Endothelial cell of umbilical vein (primary cell): ENCODE data around the gene LPIN1. TPM values are rescaled to one million over a fixed set of nuclear protein-coding genes. Genes with fewer than 3 reads are reported as not detected.

Experiments used
- BruUV-seq: library from RNA; stranded (reverse); fragments of 400-500 nt; replicated peaks from 2 replicates; lab custom pipeline; 2021; lab: Mats Ljungman, UMichigan
- CTCF ChIA-PET: fragments of 300-600, 350-600 bp; sonication (Branson Sonifier 250); formaldehyde crosslinking; loops from one replicate; lab custom pipeline; 2021; ENCODE audit warnings: antibody characterized with exemption, inconsistent platforms; lab: Charles Lee
- POLR2A ChIA-PET: fragments of 300-600, 350-600 bp; sonication (Branson Sonifier 250); formaldehyde crosslinking; loops from one replicate; lab custom pipeline; 2021; ENCODE audit warnings: antibody characterized with exemption, inconsistent platforms; lab: Charles Lee
- DNase-seq: peaks from one replicate; pipeline ENCODE4 v3.0.0-alpha.2; 2011; ENCODE audit warnings: low read depth, low spot score
- FAIRE-seq: peaks from 2 replicates; lab custom pipeline; 2011; peaks lifted over from hg19 to GRCh38; lab: Jason Lieb, UNC
- H2AFZ ChIP-seq: 2 replicates; pipeline ENCODE4 v1.6.0; 2012; ENCODE audit warnings: low read depth, low read length, control low read depth, inconsistent platforms
- H3K27ac ChIP-seq: 2 replicates; pipeline ENCODE4 v1.5.1; 2011; ENCODE audit warnings: low read depth, mild to moderate bottlenecking, control low read depth, low read length, moderate library complexity; ENCODE audit not compliant: insufficient read depth
- H3K27me3 ChIP-seq, 2 experiments: 2 replicates each; pipeline versions ENCODE4 v1.6.0 to v1.6.1; 2011; ENCODE audit warnings: low read length in 2 of 2, mixed read lengths in 1 of 2; ENCODE audit not compliant: control insufficient read depth in 2 of 2, insufficient read depth in 2 of 2
- H3K36me3 ChIP-seq, 2 experiments: 2 replicates in 1 of 2; 3 replicates in 1 of 2; pipeline ENCODE4 v1.5.1; 2011; ENCODE audit warnings: low read length in 2 of 2, mild to moderate bottlenecking in 1 of 2, moderate library complexity in 1 of 2; ENCODE audit not compliant: control insufficient read depth in 2 of 2, insufficient read depth in 2 of 2; ENCODE audit errors: extremely low read depth in 1 of 2
- H3K4me1 ChIP-seq: 3 replicates; pipeline ENCODE4 v1.5.1; 2011; ENCODE audit warnings: mild to moderate bottlenecking, low read length; ENCODE audit not compliant: control insufficient read depth, insufficient read depth; ENCODE audit errors: extremely low read depth
- H3K4me2 ChIP-seq: 2 replicates; pipeline ENCODE4 v1.6.1; 2011; ENCODE audit warnings: low read length, control low read depth, mixed read lengths; ENCODE audit not compliant: insufficient read depth
- H3K4me3 ChIP-seq, 3 experiments: fragments of 200-600 bp in 1 of 3; sonication (generic), shearing (Covaris generic) in 1 of 3; replicated peaks in 1 of 3; 2 replicates each; pipeline ENCODE4 v1.5.1; 2011 to 2016; ENCODE audit warnings: control low read depth in 3 of 3, low read length in 3 of 3, mild to moderate bottlenecking in 2 of 3, inconsistent platforms in 1 of 3, low read depth in 1 of 3, moderate library complexity in 1 of 3; ENCODE audit not compliant: insufficient read depth in 1 of 3
- H3K79me2 ChIP-seq: 2 replicates; pipeline ENCODE4 v1.6.0; 2012; ENCODE audit warnings: low read length, inconsistent platforms; ENCODE audit not compliant: control insufficient read depth, insufficient read depth
- H3K9ac ChIP-seq: replicated peaks from 2 replicates; pipeline ENCODE3; 2011; ENCODE audit warnings: low read length, control low read depth; ENCODE audit not compliant: insufficient read depth; ENCODE audit errors: extremely low read depth
- H3K9me1 ChIP-seq: replicated peaks from 3 replicates; pipeline ENCODE4 v1.6.0; 2011; ENCODE audit warnings: mild to moderate bottlenecking, low read length; ENCODE audit not compliant: control insufficient read depth, insufficient read depth; ENCODE audit errors: extremely low read depth
- H3K9me3 ChIP-seq: replicated peaks from 2 replicates; pipeline ENCODE4 v1.5.1; 2012; ENCODE audit warnings: low read length, inconsistent platforms; ENCODE audit not compliant: control insufficient read depth, insufficient read depth
- H4K20me1 ChIP-seq: replicated peaks from 2 replicates; pipeline ENCODE3; 2011; ENCODE audit warnings: mild to moderate bottlenecking, low read length; ENCODE audit not compliant: control insufficient read depth, insufficient read depth; ENCODE audit errors: extremely low read depth
- EZH2 ChIP-seq: IDR thresholded peaks from 2 replicates; pipeline ENCODE4 v1.6.1; 2012; ENCODE audit warnings: borderline replicate concordance, low read depth, mild to moderate bottlenecking, moderate library complexity, low read length, inconsistent platforms; ENCODE audit not compliant: severe bottlenecking
- FOS ChIP-seq: IDR thresholded peaks from 2 replicates; pipeline ENCODE4 v1.6.1; 2011; ENCODE audit warnings: mild to moderate bottlenecking, low read length, moderate library complexity, borderline replicate concordance; ENCODE audit not compliant: insufficient read depth
- GATA2 ChIP-seq: IDR thresholded peaks from 2 replicates; pipeline ENCODE4 v1.7.0; 2011; ENCODE audit warnings: low read depth, mild to moderate bottlenecking, moderate library complexity, mixed read lengths, low read length; ENCODE audit not compliant: insufficient read length, insufficient read depth
- POLR2A ChIP-seq: IDR thresholded peaks from 2 replicates; pipeline ENCODE4 v1.6.1; 2012; ENCODE audit warnings: low read depth, mild to moderate bottlenecking, control low read depth, low read length
- POLR2AphosphoS5 ChIP-seq: IDR thresholded peaks from 2 replicates; pipeline ENCODE4 v1.6.1; 2012; ENCODE audit warnings: low read depth, mild to moderate bottlenecking, control low read depth, low read length, moderate library complexity; ENCODE audit not compliant: insufficient read depth
- dilution Hi-C: fragments of 300-500 bp; cut with MboI; formaldehyde crosslinking; loops from one replicate; pipeline ENCODE4 v1.15.0; 2019; ENCODE audit warnings: low sequenced_read_pairs; ENCODE audit not compliant: extremely low pct_ligation_motif_present
- intact Hi-C: fragments of 100-400 bp; cut with micrococcal nuclease; formaldehyde crosslinking; loops from one replicate; pipeline ENCODE4 v1.10.0; 2022
- polyA plus RNA-seq, 4 experiments: library from polyadenylated mRNA; depleted of rRNA in 3 of 4; stranded (reverse) in 3 of 4; unstranded in 1 of 4; fragments of >200 nt; gene quantifications; 2 replicates each; pipeline versions ENCODE4 v1.2.1 to v1.2.3, GENCODE V29; 2011 to 2012; ENCODE audit warnings: missing spikeins in 1 of 4
- total RNA-seq: library from RNA; stranded (reverse); gene quantifications from 2 replicates; pipeline ENCODE4 v1.2.3, GENCODE V29; 2021
- TF ChIP-seq, protein P1 (sequence below), 2 donors: IDR thresholded peaks; 1 replicate in 1 of 2; 2 replicates in 1 of 2; pipeline ENCODE4 v1.5.1; 2011; ENCODE audit warnings: low read length in 2 of 2, mild to moderate bottlenecking in 2 of 2, moderate library complexity in 2 of 2, control low read depth in 1 of 2, inconsistent platforms in 1 of 2, low read depth in 1 of 2; ENCODE audit not compliant: insufficient read depth in 1 of 2; ENCODE audit errors: extremely low read depth in 1 of 2
- TF ChIP-seq, protein P2 (sequence below): IDR thresholded peaks from 2 replicates; pipeline ENCODE4 v1.6.1; 2011; ENCODE audit not compliant: insufficient read depth, insufficient read length

The LPIN1 gene
- total and polyA plus RNA-seq, 2 donors (not counting 3 experiments of a cell fraction or from before 2014, with no cell fraction given): 26.6 to 80.4 TPM

GRCh38 chr2:11828933-11829323 is 82.5 kb downstream of the LPIN1 start:
- Histone ChIP-seq H3K9ac (no peak overlapping the region), H3K9me1 (no peaks in the 10 kb centered on the region), H3K9me3 (no peaks in the 10 kb centered on the region), H3K27me3 (no peaks in the 10 kb centered on the region), H3K27ac (no peak overlapping the region), H3K4me2 (no peak overlapping the region), H2AFZ (no peak overlapping the region), H3K4me3 (no peak overlapping the region), H3K36me3 (peaks cover 3 to 7% of the 10 kb centered on the region in 2 experiments), H3K79me2 (no peaks in the 10 kb centered on the region), H4K20me1 (no peaks in the 10 kb centered on the region), H3K4me1 (peaks cover 29% of the 10 kb centered on the region)
- no TSS peak for BruUV-seq
- CTCF ChIA-PET: interaction anchor here (0.8 to 4.4 kb wide), 14 partner anchors 22 to 1195 kb away, joined by 3 to 69 read pairs (median 4); partner anchors contain the start of gene TRIB2
- dilution Hi-C loops (no loop called here), intact Hi-C loops (loop anchor here (1.0 to 5.0 kb wide), 2 partner anchors 219 to 728 kb away; no protein-coding TSS in a partner anchor)
- DNase-seq: no peak
- TF ChIP-seq, protein P1, sequence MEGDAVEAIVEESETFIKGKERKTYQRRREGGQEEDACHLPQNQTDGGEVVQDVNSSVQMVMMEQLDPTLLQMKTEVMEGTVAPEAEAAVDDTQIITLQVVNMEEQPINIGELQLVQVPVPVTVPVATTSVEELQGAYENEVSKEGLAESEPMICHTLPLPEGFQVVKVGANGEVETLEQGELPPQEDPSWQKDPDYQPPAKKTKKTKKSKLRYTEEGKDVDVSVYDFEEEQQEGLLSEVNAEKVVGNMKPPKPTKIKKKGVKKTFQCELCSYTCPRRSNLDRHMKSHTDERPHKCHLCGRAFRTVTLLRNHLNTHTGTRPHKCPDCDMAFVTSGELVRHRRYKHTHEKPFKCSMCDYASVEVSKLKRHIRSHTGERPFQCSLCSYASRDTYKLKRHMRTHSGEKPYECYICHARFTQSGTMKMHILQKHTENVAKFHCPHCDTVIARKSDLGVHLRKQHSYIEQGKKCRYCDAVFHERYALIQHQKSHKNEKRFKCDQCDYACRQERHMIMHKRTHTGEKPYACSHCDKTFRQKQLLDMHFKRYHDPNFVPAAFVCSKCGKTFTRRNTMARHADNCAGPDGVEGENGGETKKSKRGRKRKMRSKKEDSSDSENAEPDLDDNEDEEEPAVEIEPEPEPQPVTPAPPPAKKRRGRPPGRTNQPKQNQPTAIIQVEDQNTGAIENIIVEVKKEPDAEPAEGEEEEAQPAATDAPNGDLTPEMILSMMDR (IDR thresholded peaks at IDR 0.05; ENCODE audit: extremely low read depth in 1 of 2, insufficient read depth in 1 of 2, low read depth in 1 of 2, low read length in 2 of 2): no peak
- TF ChIP-seq EZH2 (no peak), GATA2 (no peak), POLR2A (no peak), FOS (no peak), POLR2AphosphoS5 (no peak)
- TF ChIP-seq, protein P2, sequence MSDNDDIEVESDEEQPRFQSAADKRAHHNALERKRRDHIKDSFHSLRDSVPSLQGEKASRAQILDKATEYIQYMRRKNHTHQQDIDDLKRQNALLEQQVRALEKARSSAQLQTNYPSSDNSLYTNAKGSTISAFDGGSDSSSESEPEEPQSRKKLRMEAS: no peak
- no peak for FAIRE-seq
- POLR2A ChIA-PET: interaction anchor here (1.7 kb wide), 1 partner anchor 888 kb away, joined by 7 read pairs; the partner anchor contains the start of gene TRIB2
